Nephron (organoid): ENCODE data around the gene DUS3L.

Experiments used
- H3K27ac Mint-ChIP-seq, 3 experiments: 2 replicates each; pipeline ENCODE4 v1.8.0; 2020; ENCODE audit warnings: mixed read lengths in 3 of 3, mild to moderate bottlenecking in 2 of 3, moderate library complexity in 1 of 3
- H3K27me3 Mint-ChIP-seq: 2 replicates; pipeline ENCODE4 v1.8.0; 2021; ENCODE audit warnings: low read depth, mild to moderate bottlenecking, moderate library complexity, mixed read lengths
- H3K36me3 Mint-ChIP-seq: 2 replicates; pipeline ENCODE4 v1.8.0; 2020; ENCODE audit warnings: low read depth, mixed read lengths
- H3K4me1 Mint-ChIP-seq: 2 replicates; pipeline ENCODE4 v1.8.0; 2020; ENCODE audit warnings: mixed read lengths
- H3K4me3 Mint-ChIP-seq, 3 experiments: 2 replicates each; pipeline ENCODE4 v1.8.0; 2020; ENCODE audit warnings: mild to moderate bottlenecking in 3 of 3, mixed read lengths in 3 of 3, moderate library complexity in 2 of 3
- H3K9me3 Mint-ChIP-seq: 2 replicates; pipeline ENCODE4 v1.8.0; 2020; ENCODE audit warnings: mixed read lengths
- TF ChIP-seq, protein P1 (sequence below), 3 experiments: fragments of 200-600 bp; sonication (generic); IDR thresholded peaks; one replicate each; pipeline ENCODE4 v1.5.0; 2021; ENCODE audit warnings: antibody characterized with exemption in 3 of 3; ENCODE audit not compliant: unreplicated experiment in 3 of 3

The DUS3L gene

DNA sequence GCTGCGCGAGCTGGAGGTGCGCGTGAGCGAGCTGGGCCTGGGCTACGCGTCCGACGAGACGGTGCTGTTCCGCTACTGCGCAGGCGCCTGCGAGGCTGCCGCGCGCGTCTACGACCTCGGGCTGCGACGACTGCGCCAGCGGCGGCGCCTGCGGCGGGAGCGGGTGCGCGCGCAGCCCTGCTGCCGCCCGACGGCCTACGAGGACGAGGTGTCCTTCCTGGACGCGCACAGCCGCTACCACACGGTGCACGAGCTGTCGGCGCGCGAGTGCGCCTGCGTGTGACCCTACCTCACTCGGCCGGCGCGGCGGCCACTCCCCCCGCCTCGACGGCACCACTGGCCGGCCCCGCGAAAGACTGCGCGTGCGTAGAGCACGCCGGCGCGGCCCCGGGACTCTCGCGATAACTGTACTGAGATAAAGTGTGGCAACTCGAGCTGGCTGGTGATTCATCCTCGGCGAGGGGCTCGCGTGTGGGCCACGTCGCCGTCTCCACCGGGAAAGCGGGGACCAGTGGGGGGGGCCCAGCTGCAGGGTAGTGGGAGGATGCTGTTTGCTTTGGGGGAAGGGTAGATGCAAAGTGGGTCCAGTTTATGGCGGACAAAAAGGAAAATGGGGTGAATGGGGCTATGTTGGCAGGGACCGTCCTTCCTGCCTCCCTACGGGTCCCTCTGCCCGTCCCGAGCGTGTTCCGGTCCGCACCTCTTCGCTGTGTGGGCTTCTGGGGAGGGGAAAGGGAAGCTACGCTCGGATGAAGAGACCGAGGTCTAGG is 37.1 kb upstream of the DUS3L start:
- Mint-ChIP-seq H3K36me3 (no peaks in the 10 kb centered on the region), H3K4me1 (peaks cover 12% of the 10 kb centered on the region), H3K27me3 (peaks cover 4% of the 10 kb centered on the region), H3K4me3 (peak overlapping the region; percentile 99), H3K27ac (peak overlapping the region; percentile 97 to 99 (median 98)), H3K9me3 (no peaks in the 10 kb centered on the region)
- TF ChIP-seq, protein P1, sequence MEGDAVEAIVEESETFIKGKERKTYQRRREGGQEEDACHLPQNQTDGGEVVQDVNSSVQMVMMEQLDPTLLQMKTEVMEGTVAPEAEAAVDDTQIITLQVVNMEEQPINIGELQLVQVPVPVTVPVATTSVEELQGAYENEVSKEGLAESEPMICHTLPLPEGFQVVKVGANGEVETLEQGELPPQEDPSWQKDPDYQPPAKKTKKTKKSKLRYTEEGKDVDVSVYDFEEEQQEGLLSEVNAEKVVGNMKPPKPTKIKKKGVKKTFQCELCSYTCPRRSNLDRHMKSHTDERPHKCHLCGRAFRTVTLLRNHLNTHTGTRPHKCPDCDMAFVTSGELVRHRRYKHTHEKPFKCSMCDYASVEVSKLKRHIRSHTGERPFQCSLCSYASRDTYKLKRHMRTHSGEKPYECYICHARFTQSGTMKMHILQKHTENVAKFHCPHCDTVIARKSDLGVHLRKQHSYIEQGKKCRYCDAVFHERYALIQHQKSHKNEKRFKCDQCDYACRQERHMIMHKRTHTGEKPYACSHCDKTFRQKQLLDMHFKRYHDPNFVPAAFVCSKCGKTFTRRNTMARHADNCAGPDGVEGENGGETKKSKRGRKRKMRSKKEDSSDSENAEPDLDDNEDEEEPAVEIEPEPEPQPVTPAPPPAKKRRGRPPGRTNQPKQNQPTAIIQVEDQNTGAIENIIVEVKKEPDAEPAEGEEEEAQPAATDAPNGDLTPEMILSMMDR (IDR thresholded peaks at IDR 0.05; ENCODE audit: unreplicated experiment in 3 of 3): no peak

DNA sequence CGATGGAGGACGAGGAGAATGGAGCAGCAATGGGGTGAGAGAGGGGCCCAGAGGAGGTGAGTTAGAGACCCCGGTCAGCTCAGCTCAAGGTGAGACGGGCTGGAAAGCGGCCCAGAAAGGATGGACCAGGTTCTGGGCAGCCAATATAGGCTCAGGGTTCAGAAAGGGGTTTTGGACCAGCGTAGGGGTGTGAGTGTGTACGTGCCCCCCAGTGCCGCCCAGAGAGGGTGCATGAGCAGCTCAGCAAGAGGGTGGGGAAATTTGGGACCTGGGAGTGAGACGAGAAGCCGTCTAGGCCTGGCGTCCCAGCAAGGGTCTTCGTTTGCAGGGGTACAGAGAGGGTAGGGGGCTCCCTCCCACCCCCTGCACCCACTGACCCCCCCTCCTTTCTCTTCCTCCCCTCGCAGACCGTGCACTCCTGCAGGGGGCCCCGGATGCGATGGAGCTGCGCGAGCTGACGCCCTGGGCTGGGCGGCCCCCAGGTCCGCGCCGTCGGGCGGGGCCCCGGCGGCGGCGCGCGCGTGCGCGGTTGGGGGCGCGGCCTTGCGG is 36.5 kb upstream of the DUS3L start:
- no peaks in the 10 kb centered on the region for H3K36me3 Mint-ChIP-seq
- peak overlapping the region; percentile 79 to 97 (median 96) for H3K27ac Mint-ChIP-seq
- TF ChIP-seq, protein P1 (IDR thresholded peaks at IDR 0.05; ENCODE audit: unreplicated experiment in 3 of 3): no peak
- no peaks in the 10 kb centered on the region for H3K9me3 Mint-ChIP-seq
- H3K27me3 Mint-ChIP-seq: no peaks in the 10 kb centered on the region
- peaks cover 12% of the 10 kb centered on the region for H3K4me1 Mint-ChIP-seq
- peak overlapping the region; percentile 91 to 99 (median 92) for H3K4me3 Mint-ChIP-seq

DNA sequence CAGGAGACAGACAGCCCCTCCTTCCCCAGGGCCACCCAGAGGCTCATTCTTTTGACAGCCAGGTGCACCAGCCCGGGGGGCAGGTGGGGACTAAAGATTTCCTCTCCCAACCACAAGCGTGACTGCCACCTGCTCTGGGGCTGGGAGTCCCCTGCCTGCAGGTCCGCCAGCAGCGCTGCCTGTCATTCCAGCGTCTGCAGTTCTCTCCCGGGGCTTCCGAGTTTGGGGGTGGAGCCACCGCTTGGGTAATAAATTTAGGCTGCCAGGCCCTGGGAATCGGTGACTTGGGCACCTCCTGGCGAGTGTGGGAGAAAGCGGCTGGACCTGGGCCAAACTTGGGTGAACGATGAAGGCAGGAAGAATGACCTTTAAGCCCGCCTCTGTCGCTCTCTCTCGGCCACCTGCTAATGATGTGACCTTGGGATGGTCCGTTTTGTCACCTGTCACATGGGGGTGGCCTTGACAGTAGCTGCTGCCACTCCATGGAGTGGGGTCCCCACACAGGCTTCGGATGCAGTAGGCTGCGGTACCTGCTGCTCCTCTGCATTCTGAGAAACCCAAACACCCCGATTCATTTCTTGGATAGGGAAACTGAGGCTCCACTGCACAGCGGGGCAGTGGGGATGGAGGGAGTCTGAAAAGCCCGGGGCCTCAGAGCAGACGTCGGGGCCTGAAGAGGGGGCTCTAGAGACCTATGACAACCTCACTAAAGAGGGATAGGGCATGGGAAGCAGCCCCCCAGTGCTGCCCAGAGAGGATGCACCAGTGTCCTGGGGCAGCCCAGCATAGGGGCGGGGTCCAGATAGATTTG is 35.8 kb upstream of the DUS3L start:
- Mint-ChIP-seq H3K27me3 (no peaks in the 10 kb centered on the region), H3K9me3 (no peaks in the 10 kb centered on the region), H3K4me1 (peaks cover 12% of the 10 kb centered on the region), H3K27ac (peak overlapping the region; percentile 79 to 97 (median 96)), H3K36me3 (no peaks in the 10 kb centered on the region), H3K4me3 (peak overlapping the region; percentile 91 to 92 (median 91))
- TF ChIP-seq, protein P1 (IDR thresholded peaks at IDR 0.05; ENCODE audit: unreplicated experiment in 3 of 3): no peak

DNA sequence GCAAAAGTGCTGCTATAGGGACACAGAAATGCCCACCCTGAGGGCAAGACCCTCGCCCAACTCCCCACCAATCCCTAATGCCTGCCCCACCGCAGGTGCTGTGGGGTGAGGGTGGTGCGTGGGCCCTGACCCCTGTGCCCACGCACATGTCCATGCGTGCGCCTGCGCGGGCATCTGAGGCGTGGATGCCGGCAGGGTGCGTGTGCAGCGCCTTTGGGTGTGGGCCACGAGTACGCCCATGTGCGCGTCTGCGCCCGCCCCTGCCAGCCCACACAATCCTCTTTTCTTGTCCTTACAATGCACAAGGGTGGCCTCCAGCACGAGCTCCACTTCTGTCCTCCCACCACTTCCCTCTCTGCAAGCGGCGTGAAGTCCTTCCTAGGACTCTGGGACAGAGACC is 34.2 kb upstream of the DUS3L start:
- H3K9me3 Mint-ChIP-seq: no peaks in the 10 kb centered on the region
- H3K27ac Mint-ChIP-seq: no peak overlapping the region
- H3K27me3 Mint-ChIP-seq: no peaks in the 10 kb centered on the region

DNA sequence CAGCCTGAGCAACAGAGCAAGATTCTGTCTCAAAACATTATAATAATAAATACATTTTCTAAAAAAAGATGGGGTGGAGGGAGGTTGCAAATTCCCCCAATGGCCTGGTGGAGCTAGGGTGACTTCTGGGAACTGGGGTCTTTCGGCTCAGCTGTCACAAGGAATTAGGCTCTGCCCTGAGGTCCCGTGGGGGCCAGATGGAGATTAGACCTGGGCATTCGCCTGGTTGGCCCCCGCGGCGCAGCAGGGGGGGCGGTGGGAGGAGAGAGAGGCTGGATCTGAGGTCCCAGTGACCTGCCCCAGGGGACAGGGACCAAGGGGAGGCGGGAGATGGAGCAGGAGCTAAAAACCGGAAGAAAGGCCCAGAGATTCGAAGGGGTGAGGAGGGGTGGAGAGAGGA is 33.8 kb upstream of the DUS3L start:
- no peaks in the 10 kb centered on the region for H3K36me3 Mint-ChIP-seq
- no peak overlapping the region for H3K27ac Mint-ChIP-seq
- no peak overlapping the region for H3K4me3 Mint-ChIP-seq
- H3K27me3 Mint-ChIP-seq: no peaks in the 10 kb centered on the region
- H3K9me3 Mint-ChIP-seq: no peaks in the 10 kb centered on the region
- peaks cover 8% of the 10 kb centered on the region for H3K4me1 Mint-ChIP-seq
- TF ChIP-seq, protein P1 (IDR thresholded peaks at IDR 0.05; ENCODE audit: unreplicated experiment in 3 of 3): no peak

More for the DNA sequence above, 34.2 kb upstream of the DUS3L start:
- TF ChIP-seq, protein P1 (IDR thresholded peaks at IDR 0.05; ENCODE audit: unreplicated experiment in 3 of 3): no peak
- Mint-ChIP-seq H3K36me3 (no peaks in the 10 kb centered on the region), H3K4me1 (peaks cover 10% of the 10 kb centered on the region), H3K4me3 (no peak overlapping the region)
